ENCODE data around the gene EMC10.

The EMC10 gene

GRCh38 chr19:50464348-50464747 is 12.0 kb upstream of the EMC10 start:
- H3K4me1 ChIP-seq (ENCODE audit: control insufficient read depth, low read length) = peaks cover 23% of the 10 kb centered on the region
- no peaks in the 10 kb centered on the region for H3K9me2 ChIP-seq (replicated peaks; ENCODE audit: control insufficient read depth, low read length)
- peaks cover 14% of the 10 kb centered on the region for H3F3A ChIP-seq (ENCODE audit: control insufficient read depth, insufficient read depth)
- H3K36me3 ChIP-seq (ENCODE audit: control insufficient read depth, low read length) = peaks cover 23% of the 10 kb centered on the region
- no peak overlapping the region for H3K4me2 ChIP-seq (ENCODE audit: low read length)
- TF ChIP-seq, protein P1, sequence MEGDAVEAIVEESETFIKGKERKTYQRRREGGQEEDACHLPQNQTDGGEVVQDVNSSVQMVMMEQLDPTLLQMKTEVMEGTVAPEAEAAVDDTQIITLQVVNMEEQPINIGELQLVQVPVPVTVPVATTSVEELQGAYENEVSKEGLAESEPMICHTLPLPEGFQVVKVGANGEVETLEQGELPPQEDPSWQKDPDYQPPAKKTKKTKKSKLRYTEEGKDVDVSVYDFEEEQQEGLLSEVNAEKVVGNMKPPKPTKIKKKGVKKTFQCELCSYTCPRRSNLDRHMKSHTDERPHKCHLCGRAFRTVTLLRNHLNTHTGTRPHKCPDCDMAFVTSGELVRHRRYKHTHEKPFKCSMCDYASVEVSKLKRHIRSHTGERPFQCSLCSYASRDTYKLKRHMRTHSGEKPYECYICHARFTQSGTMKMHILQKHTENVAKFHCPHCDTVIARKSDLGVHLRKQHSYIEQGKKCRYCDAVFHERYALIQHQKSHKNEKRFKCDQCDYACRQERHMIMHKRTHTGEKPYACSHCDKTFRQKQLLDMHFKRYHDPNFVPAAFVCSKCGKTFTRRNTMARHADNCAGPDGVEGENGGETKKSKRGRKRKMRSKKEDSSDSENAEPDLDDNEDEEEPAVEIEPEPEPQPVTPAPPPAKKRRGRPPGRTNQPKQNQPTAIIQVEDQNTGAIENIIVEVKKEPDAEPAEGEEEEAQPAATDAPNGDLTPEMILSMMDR (IDR thresholded peaks at IDR 0.05; ENCODE audit: low read depth, low read length, poor library complexity, severe bottlenecking) = no peak
- no peak for TF ChIP-seq EZH2phosphoT487 (IDR thresholded peaks at IDR 0.05; ENCODE audit: borderline replicate concordance, low read length)
- H3K9me3 ChIP-seq (ENCODE audit: control insufficient read depth, insufficient read depth, low read length) = no peaks in the 10 kb centered on the region
- no peaks in the 10 kb centered on the region for H3K79me2 ChIP-seq (ENCODE audit: control insufficient read depth, low read length)
- no peaks in the 10 kb centered on the region for H4K20me1 ChIP-seq (ENCODE audit: control insufficient read depth, insufficient read depth, low read depth, low read length)
- no peak overlapping the region for H3K27ac ChIP-seq (ENCODE audit: low read depth, low read length)
- no peak overlapping the region for H3K4me3 ChIP-seq (ENCODE audit: low read length)
- H3K27me3 ChIP-seq (ENCODE audit: control insufficient read depth, low read length) = no peaks in the 10 kb centered on the region

DNA sequence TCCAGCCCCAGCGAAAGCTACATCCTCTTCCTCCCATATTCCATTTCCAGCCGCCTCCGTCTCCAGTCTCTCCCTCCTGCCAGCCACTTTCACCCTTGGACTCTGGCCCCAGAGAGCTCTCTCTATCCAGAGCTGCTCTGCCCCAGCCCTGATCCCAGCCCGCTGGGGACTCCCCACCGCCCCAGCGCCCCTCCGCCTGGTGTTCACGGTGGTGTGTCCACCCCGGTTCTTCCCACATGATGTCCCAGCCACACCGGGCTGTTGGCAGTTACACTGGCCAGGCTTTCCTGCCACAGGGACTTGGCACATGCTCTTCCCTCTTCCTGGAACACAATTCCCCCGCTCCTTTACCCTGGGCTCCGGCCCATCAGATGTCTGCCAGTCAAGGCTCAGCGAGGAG is 11.3 kb upstream of the EMC10 start:
- TF ChIP-seq EZH2phosphoT487 (IDR thresholded peaks at IDR 0.05; ENCODE audit: borderline replicate concordance, low read length) = no peak
- TF ChIP-seq, protein P1 (IDR thresholded peaks at IDR 0.05; ENCODE audit: low read depth, low read length, poor library complexity, severe bottlenecking) = no peak
- no peaks in the 10 kb centered on the region for H4K20me1 ChIP-seq (ENCODE audit: control insufficient read depth, insufficient read depth, low read depth, low read length)
- peaks cover 10% of the 10 kb centered on the region for H3F3A ChIP-seq (ENCODE audit: control insufficient read depth, insufficient read depth)
- peaks cover 23% of the 10 kb centered on the region for H3K36me3 ChIP-seq (ENCODE audit: control insufficient read depth, low read length)
- no peaks in the 10 kb centered on the region for H3K79me2 ChIP-seq (ENCODE audit: control insufficient read depth, low read length)
- H3K27me3 ChIP-seq (ENCODE audit: control insufficient read depth, low read length) = no peaks in the 10 kb centered on the region
- H3K9me3 ChIP-seq (ENCODE audit: control insufficient read depth, insufficient read depth, low read length) = no peaks in the 10 kb centered on the region
- H3K4me2 ChIP-seq (ENCODE audit: low read length) = no peak overlapping the region
- peaks cover 16% of the 10 kb centered on the region for H3K4me1 ChIP-seq (ENCODE audit: control insufficient read depth, low read length)
- no peak overlapping the region for H3K27ac ChIP-seq (ENCODE audit: low read depth, low read length)
- H3K4me3 ChIP-seq (ENCODE audit: low read length) = no peak overlapping the region
- H3K9me2 ChIP-seq (replicated peaks; ENCODE audit: control insufficient read depth, low read length) = no peaks in the 10 kb centered on the region

DNA sequence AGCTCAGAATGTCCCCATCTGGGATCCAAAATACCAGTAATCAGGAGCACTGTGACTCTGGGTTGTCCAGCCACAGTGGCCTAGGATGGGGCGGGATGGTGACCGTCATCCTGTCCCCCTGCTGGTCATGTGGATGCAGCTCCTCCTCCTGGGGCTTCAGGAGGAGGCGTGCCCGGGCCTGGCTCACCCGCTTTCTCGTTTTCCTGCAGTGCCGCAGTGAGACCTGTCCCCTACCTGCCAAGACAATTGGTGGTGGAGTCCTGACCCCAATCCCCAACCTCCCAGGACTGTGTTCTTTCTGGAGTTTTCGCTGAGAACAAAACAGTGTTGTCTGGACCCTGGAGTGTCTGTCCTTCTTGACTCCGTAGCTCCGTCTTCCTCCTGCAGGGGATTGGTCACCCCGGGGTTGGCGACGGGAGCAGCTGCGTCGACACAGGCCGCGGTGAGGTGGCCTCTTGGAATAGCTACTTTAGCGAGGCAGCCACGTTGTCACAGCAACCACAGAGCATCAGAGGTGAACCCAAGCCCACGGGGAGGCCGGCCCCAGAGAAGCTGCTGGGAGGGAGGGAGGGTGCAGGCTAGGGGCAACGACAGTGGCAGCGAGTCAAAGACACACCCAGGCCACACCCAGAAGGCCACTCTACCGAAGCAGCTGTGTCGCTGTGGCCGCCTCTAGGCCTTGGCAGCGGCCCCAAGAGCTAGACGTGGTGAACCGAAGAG is 10.2 kb upstream of the EMC10 start:
- TF ChIP-seq EZH2phosphoT487 (IDR thresholded peaks at IDR 0.05; ENCODE audit: borderline replicate concordance, low read length) = no peak
- TF ChIP-seq, protein P1 (IDR thresholded peaks at IDR 0.05; ENCODE audit: low read depth, low read length, poor library complexity, severe bottlenecking) = peak; percentile 30
- Histone ChIP-seq H3K9me3 (ENCODE audit: control insufficient read depth, insufficient read depth, low read length) (no peaks in the 10 kb centered on the region), H3K9me2 (replicated peaks; ENCODE audit: control insufficient read depth, low read length) (no peaks in the 10 kb centered on the region), H3K4me3 (ENCODE audit: low read length) (no peak overlapping the region), H3K4me2 (ENCODE audit: low read length) (no peak overlapping the region), H3K27ac (ENCODE audit: low read depth, low read length) (no peak overlapping the region), H3K36me3 (ENCODE audit: control insufficient read depth, low read length) (peaks cover 23% of the 10 kb centered on the region), H3K79me2 (ENCODE audit: control insufficient read depth, low read length) (no peaks in the 10 kb centered on the region), H4K20me1 (ENCODE audit: control insufficient read depth, insufficient read depth, low read depth, low read length) (no peaks in the 10 kb centered on the region), H3K27me3 (ENCODE audit: control insufficient read depth, low read length) (no peaks in the 10 kb centered on the region), H3F3A (ENCODE audit: control insufficient read depth, insufficient read depth) (no peaks in the 10 kb centered on the region), H3K4me1 (ENCODE audit: control insufficient read depth, low read length) (peaks cover 5% of the 10 kb centered on the region)
